SU-DHL-6 (cell line): ENCODE results near the gene DNMT1.

Experiments used
- H2AFZ ChIP-seq: fragments of 200-600 bp; sonication (generic); 2 replicates; pipeline ENCODE4 v1.6.1; 2014; ENCODE audit warnings: low read depth, mild to moderate bottlenecking, moderate library complexity, mixed read lengths, antibody characterized with exemption, low read length; ENCODE audit not compliant: severe bottlenecking
- H3F3A ChIP-seq: fragments of 200-600 bp; shearing (Covaris generic); 2 replicates; pipeline ENCODE4 v1.6.0; 2016; ENCODE audit warnings: antibody characterized with exemption, mild to moderate bottlenecking; ENCODE audit not compliant: insufficient read depth
- H3K27ac ChIP-seq: fragments of 200-600 bp; sonication (generic); 2 replicates; pipeline ENCODE4 v1.5.1; 2016; ENCODE audit warnings: low read depth, mild to moderate bottlenecking, low read length, moderate library complexity, mixed read lengths
- H3K27me3 ChIP-seq: fragments of 200-600 bp; sonication (generic), shearing (Covaris generic); 2 replicates; pipeline ENCODE4 v1.6.0; 2014; ENCODE audit warnings: mild to moderate bottlenecking, low read length
- H3K36me3 ChIP-seq: fragments of 200-600 bp; sonication (generic); 2 replicates; pipeline ENCODE4 v1.6.1; 2014; ENCODE audit warnings: mild to moderate bottlenecking, low read length, mixed read lengths
- H3K4me2 ChIP-seq: fragments of 300-600, 200-600 bp; shearing (Covaris generic), sonication (generic); 2 replicates; pipeline ENCODE4 v1.6.0; 2014; ENCODE audit warnings: low read length, low read depth, mild to moderate bottlenecking; ENCODE audit not compliant: poor library complexity, severe bottlenecking
- H3K4me3 ChIP-seq: fragments of 200-600 bp; sonication (generic); 2 replicates; pipeline ENCODE4 v1.5.1; 2014; ENCODE audit warnings: antibody characterized with exemption, low read length, mild to moderate bottlenecking, mixed read lengths; ENCODE audit not compliant: insufficient read depth, poor library complexity, severe bottlenecking
- H3K79me2 ChIP-seq: fragments of 200-600 bp; sonication (generic); 2 replicates; pipeline ENCODE4 v1.6.1; 2014; ENCODE audit warnings: mild to moderate bottlenecking, low read length, moderate library complexity; ENCODE audit not compliant: insufficient read depth
- H3K9ac ChIP-seq: fragments of 200-600 bp; sonication (generic); 2 replicates; pipeline ENCODE4 v1.7.0; 2014; ENCODE audit warnings: mild to moderate bottlenecking, low read length
- H3K9me2 ChIP-seq: fragments of 200-600 bp; sonication (generic); replicated peaks from 2 replicates; pipeline ENCODE4 v1.6.1; 2014; ENCODE audit warnings: low read length; ENCODE audit not compliant: insufficient read depth
- H3K9me3 ChIP-seq: fragments of 200-600 bp; sonication (generic); 2 replicates; pipeline ENCODE4 v1.6.1; 2014; ENCODE audit warnings: low read length, mixed read lengths; ENCODE audit not compliant: insufficient read depth
- H4K20me1 ChIP-seq: fragments of 200-600 bp; sonication (generic); 2 replicates; pipeline ENCODE4 v1.6.1; 2014; ENCODE audit warnings: low read depth, mild to moderate bottlenecking, antibody characterized with exemption, low read length, moderate library complexity, mixed read lengths
- CTCF ChIP-seq: fragments of 200-600 bp; sonication (generic); IDR thresholded peaks from one replicate; pipeline ENCODE4 v1.5.1; 2017; ENCODE audit warnings: antibody characterized with exemption, mild to moderate bottlenecking, low read length, moderate library complexity; ENCODE audit not compliant: insufficient read depth, poor library complexity, severe bottlenecking
- EZH2phosphoT487 ChIP-seq: fragments of 200-600 bp; sonication (generic), shearing (Covaris generic); conservative IDR thresholded peaks from 2 replicates; pipeline ENCODE4 v1.6.1; 2018; ENCODE audit warnings: mild to moderate bottlenecking, antibody characterized with exemption, low read length, moderate library complexity, mixed read lengths

DNMT1 gene

GRCh38 chr19:10207026-10207425 is 12.3 kb upstream of the DNMT1 start:
- H3K79me2 ChIP-seq = no peaks in the 10 kb centered on the region
- H3K9me2 ChIP-seq = no peaks in the 10 kb centered on the region
- H3K27me3 ChIP-seq = no peaks in the 10 kb centered on the region
- TF ChIP-seq EZH2phosphoT487 = no peak
- no peak for TF ChIP-seq CTCF
- H3K9me3 ChIP-seq = no peaks in the 10 kb centered on the region
- no peaks in the 10 kb centered on the region for H3F3A ChIP-seq
- H3K9ac ChIP-seq = no peak overlapping the region
- H3K4me2 ChIP-seq = no peak overlapping the region
- no peaks in the 10 kb centered on the region for H4K20me1 ChIP-seq
- H2AFZ ChIP-seq = no peak overlapping the region
- H3K27ac ChIP-seq = no peak overlapping the region
- no peak overlapping the region for H3K4me3 ChIP-seq
- H3K36me3 ChIP-seq = no peaks in the 10 kb centered on the region

- Histone ChIP-seq H3K27me3 (no peaks in the 10 kb centered on the region), H2AFZ (no peak overlapping the region), H3K9me3 (no peaks in the 10 kb centered on the region), H3K9ac (no peak overlapping the region), H3K9me2 (no peaks in the 10 kb centered on the region), H3K27ac (no peak overlapping the region), H3K4me3 (no peak overlapping the region), H3K79me2 (no peaks in the 10 kb centered on the region), H4K20me1 (no peaks in the 10 kb centered on the region), H3K36me3 (no peaks in the 10 kb centered on the region), H3F3A (no peaks in the 10 kb centered on the region), H3K4me2 (no peak overlapping the region)
- TF ChIP-seq CTCF (no peak), EZH2phosphoT487 (no peak)
Measured at GRCh38 chr19:10206226-10206885, 11.6 kb upstream of the DNMT1 start.

- Histone ChIP-seq H3F3A (no peaks in the 10 kb centered on the region), H3K9me3 (no peaks in the 10 kb centered on the region), H3K27me3 (no peaks in the 10 kb centered on the region), H4K20me1 (no peaks in the 10 kb centered on the region), H3K4me2 (no peak overlapping the region), H2AFZ (no peak overlapping the region), H3K9me2 (no peaks in the 10 kb centered on the region), H3K4me3 (no peak overlapping the region), H3K27ac (no peak overlapping the region), H3K79me2 (no peaks in the 10 kb centered on the region), H3K36me3 (no peaks in the 10 kb centered on the region), H3K9ac (no peak overlapping the region)
- no peak for TF ChIP-seq EZH2phosphoT487
- TF ChIP-seq CTCF = no peak
Measured at GRCh38 chr19:10205636-10206035, 10.9 kb upstream of the DNMT1 start.
